ENCODE data around the gene TANC1.

Gene TANC1

DNA sequence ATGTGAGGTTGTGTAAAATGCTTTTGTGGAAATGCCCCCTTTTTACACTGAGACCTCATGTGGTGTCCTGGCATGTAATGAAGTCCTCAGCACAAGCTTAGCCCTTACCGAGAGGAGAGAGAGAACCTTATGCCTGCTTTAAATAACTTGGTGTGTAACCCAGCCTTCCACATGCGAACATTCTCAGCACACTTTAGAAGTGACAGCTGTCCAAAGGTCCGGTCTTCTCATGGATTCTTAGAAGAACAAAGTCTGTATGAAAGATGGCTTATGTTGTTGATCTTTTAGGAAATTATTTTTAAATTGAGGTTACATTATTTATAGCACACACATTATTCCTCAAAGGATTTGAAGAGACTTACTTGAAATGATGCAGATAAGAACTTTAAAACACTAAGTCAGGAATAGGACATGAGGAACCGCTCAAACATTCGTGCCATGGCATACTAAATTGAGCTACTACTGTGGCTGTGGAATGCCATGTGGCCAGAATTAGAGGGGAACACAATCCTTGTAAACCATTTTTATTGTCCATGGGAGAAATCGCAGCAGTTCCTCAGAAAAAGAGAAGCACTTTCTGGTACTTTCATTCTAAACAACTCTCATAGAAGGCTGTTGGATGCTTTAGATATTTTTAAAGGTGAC, 238.4 kb downstream of the TANC1 start:
- no peak for DNase-seq

DNA sequence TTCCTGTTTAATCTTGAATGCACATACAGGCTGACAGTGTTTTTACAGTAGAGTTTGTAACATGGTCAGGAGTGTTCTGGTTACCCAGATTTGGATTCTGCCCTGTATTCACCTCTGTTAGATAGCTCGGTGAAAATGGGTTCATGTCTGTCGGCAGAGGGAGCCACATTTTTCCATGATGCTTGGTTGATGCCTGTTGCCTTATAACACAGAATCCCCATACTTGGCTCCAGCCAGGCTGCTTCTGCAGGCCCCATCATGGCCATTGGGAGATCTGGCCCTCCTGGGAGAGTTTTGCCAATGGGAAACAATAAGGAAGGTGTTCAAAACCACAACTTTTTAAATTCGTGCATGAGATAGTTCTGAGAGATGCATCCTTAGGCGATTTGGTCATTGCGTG, 240.0 kb downstream of the TANC1 start:
- DNase-seq: no peak

DNA sequence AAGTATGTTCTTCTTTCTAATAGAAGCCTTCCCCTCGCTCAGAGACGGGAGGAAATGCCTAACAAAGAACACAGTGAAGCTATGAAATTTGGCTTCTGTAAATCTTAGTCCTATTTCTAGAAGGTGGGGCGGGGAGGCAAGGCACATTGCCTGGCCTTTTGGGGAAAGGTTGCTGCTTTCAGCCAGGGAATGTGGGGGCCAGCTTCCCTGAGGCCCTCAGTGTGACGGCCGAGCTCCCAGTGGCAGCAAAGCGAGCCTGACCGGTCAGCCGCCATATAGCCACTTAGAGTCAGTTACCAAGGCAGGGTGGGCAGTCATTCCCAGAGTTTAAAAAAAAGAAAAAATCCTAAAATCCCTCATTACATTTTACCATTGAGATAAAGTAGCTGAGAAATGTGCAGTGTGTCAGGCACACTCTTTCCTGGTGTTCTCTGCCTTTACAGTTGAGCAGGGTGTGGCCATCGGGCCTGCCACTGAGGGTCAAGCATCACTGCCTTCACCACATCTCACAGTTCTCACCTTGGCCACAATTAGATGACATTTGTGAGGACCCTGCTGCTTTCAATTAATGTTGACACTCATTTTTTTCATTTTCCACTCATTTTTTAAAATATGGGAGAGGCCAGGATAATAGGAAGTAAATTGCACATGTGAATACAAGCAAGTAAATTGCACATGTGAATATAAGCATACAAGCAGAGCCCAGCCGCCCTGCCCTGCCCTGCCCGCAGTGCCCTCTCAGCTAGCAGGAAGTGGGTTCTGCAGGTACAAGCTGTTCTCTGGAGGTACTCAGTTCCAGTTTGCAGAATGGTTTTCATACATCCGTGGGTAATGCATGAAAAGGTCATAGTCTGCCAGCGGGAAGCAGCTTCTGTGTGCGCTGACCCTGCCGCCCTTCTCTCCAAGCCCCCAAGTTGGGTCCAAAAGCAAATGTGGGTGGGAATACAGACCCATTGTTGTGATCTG, 241.2 kb downstream of the TANC1 start:
- DNase-seq: peak in 2 of 5 donors; percentile 25 to 44

DNA sequence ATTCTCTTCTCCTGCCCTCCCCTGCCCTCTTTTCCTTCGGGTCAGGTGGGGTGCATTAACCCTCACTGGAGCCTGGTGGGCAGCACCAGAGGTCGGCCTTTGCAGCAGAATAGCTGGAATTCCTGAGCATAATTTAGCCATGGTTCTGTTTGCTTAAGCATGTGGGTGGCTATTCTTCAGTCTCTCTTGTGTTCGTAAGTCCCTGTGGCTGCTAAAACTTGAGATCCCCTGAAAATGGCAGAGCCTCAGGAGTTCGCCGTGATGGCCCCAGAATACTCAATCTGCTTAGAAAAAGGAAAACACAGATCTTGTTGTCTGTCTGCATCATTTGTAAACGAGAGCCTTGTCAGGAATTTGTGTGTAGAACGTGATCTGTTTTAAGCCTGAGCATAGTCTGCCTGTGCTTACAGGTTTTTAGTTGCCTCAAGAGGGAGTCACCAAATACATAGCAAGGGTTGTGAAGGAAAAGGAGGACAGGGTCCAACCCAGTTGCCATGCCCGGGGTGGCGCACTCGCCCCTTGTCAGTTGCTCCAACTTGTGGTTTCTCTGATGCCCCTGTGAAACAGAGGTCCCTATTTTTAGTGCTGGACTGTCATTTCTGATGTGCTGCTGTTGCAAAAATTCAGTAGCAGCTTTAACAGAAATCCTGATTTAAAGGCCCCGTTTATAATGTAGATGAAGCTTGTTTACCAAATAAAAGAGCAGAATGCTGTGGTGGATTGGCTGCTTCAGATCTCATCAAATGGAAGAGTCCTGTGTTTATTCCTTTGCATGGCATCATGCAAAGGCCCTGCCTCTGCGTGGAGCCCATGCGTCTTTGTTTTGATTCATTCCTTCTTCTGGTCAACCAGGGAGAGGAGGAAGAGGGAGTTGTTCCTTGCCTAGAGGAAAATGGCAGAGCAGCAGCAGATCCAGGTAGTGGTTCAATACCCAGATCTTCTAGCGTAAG, 243.3 kb downstream of the TANC1 start:
- no peak for DNase-seq

DNA sequence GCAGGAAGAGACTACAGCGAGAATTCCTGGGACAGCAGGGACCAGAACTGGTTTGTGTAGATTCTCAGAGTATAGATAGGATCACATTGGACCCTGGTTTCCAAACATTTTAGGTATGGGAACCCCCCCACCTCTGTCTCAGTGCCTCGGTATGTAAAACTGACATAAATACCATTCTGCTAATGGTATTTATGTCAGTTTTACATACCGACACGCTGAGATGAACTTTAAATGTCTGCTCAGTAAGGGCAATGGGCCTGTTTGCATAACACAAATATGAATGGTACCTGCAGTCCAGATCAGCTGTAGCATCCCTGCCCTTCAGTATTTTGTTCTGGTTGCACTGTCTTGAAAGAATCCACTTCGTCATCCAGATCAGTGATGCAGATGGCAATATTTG, 244.9 kb downstream of the TANC1 start:
- DNase-seq: no peak

DNA sequence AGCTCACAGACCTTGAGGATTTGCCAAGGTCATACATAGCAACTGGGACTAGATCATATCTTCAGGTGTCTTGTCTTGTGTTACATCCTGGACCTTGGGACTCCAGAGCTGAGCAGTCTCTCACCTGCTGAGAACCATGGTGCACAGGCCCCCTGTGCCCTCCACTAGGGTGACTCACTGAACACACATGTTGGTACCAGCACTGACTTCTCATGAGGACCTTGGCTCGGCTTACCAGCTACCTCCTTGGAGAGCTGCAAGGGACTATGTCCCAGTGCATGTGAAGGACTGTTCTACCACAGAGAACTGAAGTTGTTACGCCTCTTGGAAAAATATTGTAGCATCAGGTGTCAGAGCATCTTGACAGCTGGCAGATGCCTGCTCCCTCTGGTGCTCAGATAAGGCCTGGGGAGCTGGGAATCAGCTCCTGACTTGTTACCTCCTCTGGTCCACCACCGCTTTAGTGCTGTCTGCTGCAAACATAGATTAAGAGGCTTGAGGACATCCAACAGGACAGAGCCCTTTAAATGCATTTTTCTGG, 246.0 kb downstream of the TANC1 start:
- DNase-seq: no peak

DNA sequence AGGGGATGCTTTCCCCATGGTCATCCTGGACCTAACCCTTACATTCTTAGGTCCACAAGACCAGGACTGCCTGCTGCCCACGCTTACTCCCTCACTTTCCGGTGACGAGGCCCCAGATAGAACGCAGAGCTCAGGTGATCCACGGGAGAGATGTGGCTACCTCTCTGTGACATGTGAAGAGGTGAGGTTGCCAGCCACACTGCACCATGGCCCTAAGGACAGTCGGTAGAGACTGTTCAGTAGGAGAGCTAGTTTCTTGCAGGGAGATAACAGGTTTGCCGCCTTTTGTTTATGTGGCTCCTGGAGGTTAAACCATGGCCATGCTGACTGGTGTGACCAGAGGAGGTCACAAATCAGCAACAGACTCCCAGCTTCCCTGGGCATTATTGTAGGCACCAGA, 246.7 kb downstream of the TANC1 start:
- DNase-seq: no peak

DNA sequence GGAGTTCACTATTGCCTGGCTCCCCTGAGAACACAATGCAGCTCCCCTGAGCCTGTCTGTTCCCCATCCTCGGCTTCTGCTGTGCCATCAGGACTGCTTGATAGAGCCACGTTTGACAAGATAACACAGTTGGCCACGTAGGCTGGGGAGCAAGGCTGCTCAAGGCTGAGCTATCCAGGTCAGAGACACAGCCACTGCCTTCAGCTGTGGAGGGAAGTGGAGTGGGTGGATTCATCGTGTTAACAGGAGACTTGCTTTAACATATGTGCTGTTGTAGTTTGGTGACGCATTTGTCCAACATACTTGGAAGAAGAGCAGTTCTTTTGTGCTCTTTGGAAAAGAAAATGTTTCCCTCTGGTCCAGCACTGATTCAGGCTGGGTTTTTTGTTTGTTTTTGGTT, 249.2 kb downstream of the TANC1 start:
- DNase-seq: no peak

DNA sequence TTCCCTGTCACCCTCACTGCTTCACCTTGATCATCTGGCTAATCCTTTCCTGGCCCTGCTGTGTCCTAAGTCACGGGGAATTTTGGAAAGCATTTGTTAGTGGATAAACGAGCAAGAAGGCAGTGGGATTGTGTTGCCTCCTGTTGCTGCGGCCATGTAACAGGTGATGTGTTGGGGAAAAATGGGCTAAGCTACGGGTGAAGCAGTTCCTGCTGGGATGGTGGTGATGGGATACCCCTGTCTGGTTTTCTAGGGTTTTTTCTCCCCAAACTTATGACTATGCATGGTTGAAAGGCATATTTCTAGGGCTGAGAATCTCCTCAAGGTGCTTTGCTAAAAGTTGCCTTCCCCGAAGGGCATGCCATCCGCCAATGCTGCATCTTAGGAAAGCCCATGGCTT, 249.9 kb downstream of the TANC1 start:
- DNase-seq: no peak

DNA sequence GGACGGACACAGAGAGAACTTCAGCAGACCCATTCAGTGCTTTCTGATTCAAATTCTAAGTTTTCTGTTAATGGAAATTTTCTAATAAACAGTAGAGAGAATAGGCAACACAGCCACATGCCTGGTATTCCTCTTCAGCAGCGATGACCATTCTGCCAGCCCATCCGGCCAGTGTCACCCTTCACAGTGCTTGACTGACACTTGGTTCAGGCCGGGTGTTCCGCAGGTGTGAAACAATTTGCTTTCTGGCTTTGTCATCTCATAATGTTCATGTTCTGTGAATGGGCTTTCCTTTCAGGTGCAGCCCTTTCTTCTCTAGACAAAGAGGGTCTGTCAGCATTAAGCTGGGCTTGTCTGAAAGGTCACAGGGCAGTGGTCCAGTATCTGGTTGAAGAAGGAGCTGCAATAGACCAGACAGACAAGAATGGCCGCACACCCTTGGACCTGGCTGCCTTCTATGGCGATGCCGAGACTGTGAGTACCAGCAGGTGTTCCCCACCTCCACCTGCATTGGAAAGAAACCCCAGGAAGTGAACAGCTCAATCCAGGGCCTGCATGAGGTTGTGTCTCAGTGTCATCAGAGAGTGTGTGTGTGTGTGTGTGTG, 251.1 kb downstream of the TANC1 start:
- no peak for DNase-seq

DNA sequence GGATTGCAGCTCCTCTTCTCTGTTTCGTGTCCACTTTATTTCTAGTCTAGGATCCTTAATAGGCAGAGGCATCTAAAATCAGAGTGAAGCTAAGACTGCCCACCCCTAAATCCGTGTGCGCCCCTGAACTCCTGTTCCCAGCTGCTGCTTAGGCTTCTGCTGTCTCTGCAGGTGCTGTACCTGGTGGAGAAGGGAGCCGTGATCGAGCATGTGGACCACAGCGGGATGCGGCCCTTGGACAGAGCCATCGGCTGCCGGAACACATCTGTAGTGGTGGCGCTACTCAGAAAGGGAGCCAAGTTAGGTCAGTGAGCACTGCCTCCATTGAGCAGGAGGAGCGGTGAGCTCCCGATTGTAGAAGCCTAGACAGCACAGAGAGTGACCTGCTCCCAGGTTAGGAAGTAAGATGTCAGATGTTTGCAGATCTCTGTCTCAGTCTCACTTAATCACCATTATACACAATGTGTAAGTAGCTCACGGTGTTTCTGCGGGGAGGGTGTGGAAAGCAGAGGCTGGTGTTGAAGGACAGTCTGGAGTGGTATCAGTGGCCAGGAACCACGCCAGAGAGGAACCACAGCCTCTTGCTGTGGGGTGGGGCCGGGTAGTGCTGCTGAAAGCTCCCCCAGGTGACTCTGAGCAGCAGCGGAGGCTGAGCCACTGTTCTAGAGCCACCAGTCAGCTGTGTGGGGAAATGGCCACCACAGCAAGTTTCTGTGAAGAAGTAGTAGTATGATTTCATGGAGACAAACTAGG, 255.8 kb downstream of the TANC1 start:
- DNase-seq: no peak

DNA sequence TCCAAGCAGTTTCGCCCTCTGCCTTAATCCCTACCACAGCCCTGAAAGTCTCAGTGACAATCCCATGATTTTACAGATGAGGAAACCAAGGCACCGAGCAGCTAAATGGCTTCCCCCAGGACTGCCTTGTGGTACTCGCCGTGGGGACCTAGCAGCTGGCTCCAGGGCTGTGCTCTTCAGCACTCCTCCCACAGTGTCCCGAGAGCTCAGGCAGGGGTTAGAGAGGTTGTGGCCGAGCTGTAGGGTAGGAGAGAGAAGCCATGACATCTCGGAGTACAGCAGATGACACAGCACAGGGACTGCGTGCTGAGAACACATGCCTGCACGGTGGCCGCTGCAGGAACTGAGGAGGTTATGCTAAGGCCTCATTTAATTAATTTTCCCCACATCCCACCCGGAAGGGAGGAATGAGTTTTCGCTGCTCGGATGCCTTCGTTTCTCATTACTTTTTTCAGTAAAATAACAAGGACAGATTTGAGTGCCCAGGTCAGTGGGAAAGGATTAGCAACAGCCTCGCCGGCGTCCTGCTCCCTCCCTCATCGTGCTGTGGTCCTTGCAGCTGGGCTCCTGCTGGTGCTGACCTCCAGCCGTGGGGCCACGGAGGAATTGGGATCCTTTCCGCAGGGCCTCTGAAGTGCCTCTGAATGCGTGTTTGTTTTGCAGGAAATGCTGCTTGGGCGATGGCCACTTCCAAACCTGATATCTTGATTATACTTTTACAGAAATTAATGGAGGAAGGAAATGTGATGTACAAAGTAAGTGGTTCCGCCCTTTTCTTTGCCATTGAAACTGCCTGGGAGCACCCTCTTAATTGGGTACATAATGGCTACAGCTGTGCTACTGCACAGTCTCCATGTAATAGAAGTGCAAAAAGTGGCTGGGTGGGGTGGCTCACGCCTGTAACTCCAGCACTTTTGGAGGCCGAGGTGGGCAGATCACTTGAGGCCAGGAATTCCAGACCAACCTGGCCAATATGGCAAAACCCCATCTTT, 256.9 kb downstream of the TANC1 start:
- no peak for DNase-seq

DNA sequence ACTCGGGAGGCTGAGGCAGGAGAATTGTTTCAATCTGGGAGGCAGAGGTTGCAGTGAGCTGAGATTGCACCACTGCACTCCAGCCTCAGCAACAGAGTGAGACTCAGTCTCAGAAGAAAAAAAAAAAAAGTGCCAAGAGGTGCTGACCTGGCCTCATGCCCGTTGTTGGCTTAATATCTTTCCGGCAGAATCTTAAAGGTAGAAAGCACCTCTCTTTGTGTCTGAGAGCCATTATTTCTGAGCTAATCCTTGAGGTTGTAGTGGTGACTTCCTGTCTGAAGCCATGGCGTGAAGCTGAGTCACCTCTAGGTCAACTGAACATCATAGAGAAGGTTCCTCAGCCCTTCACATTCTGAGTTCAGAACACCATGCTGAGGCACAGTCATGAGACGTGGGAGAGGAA, 257.6 kb downstream of the TANC1 start:
- peak in 1 of 5 donors; percentile 28 for DNase-seq

DNA sequence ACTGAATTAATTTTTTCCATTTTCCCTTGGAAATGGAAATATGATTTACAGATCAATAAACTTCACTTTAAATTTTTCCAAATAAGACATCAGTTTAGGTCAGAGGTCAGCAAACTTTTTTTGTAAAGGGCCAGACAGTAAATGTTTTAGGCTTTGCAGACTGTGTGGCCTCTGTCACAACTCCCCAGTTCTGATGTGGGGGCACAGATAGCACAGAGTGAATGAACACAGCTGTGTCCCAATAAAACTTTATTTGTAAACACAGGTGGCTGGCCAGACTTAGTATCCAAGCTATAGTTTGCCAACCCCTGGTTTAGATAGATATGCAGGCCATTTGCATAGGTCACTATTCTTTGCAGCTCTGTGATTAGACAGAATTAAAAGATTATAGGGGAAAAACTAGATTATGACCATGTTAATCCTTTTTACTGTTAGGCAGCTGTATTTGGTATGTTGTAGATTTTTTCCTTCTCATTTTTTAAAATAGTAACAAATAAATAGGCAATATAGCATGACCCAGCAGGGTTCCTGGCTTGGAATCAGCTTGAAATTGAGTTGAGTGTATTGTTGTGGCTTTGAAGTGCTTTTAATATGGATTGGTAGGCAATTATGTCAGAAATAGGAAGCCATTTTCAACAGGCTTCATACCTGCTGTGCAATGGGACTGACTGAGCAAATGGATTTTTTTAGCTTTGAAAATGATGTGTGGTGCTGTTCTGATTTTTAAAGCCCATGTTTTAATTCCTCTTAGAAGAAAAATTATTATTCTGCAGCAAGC, 258.4 kb downstream of the TANC1 start:
- no peak for DNase-seq

DNA sequence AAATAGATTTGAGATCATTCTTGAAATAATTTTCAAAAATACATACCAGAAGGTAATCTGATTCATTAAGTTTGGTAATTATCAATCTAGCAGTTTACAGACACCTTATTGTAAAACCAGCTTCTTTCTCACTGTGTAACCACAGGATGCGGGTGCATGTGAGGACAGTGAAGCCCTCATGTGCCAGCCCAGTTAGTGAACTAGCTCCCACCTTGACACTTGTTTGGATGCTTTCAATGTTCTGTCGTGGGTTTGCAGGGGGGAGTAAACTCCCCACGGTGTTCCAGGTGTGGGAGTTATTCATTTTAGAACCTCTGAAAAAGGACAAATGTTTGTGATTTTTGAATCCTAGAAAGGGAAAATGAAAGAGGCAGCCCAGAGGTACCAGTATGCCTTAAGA, 259.0 kb downstream of the TANC1 start:
- no peak for DNase-seq

DNA sequence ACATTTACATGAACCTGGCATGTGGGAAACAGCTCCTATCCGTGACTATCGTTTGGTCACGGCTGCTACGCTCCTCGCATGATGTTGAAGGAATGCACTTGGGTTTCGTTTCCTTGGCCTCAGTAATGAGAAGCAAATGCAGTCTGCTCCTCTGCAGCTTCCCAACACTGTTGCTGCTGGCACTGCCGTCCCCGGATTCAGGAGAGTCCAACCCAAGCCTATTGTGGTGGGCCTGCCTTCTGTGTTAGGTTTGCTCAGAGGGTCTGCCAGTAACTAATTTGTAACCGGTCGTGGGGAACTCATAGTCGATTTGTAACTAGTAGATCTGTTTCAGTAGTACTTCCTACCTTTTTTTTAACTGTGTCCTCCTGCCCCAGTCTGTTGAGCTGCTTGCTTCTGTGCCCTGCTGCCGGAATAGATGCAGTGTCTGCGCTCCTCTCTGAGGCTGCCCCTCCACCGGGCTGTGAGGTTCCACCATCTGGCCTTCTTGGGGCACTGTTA, 259.7 kb downstream of the TANC1 start:
- no peak for DNase-seq

DNA sequence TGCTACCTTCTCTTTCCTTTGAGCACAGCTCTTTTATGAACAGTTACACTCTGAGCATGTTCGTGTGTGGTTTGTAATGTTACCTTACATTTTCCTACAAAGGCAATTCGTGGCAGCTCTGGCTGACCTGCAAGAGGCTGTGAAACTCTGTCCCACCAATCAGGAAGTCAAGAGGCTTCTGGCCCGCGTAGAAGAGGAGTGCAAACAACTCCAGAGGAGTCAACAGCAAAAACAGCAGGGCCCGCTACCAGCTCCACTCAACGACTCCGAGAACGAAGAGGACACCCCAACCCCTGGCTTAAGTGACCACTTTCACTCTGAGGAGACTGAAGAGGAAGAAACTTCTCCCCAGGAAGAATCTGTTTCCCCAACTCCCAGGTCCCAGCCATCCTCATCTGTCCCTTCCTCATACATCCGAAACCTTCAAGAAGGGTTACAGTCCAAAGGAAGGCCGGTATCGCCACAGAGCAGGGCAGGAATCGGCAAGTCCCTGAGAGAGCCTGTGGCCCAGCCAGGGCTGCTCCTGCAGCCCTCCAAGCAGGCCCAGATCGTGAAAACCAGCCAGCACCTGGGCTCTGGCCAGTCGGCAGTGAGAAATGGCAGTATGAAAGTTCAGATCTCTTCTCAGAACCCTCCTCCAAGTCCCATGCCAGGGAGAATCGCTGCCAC, 261.2 kb downstream of the TANC1 start:
- DNase-seq: no peak

DNA sequence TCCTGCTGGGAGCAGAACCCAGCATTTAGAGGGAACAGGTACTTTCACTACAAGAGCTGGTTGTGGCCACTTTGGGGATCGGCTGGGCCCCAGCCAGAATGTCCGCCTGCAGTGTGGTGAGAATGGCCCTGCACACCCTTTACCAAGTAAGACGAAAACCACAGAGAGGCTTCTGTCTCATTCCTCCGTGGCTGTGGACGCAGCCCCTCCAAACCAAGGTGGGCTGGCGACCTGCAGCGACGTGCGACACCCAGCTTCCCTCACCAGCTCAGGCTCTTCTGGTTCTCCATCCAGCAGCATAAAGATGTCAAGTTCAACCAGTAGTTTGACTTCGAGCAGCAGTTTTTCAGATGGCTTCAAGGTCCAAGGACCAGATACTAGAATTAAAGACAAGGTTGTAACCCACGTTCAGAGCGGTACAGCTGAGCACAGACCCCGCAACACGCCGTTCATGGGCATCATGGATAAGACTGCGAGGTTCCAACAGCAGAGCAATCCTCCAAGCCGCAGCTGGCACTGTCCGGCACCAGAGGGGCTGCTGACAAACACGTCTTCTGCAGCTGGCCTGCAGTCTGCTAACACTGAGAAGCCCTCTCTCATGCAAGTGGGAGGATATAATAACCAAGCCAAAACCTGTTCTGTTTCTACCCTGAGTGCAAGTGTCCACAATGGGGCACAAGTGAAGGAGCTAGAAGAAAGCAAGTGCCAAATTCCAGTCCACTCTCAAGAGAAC, 261.9 kb downstream of the TANC1 start:
- no peak for DNase-seq
